HG02610 (cell line): ENCODE measurements around the gene CD48.

ENCODE experiments used
- ATAC-seq: cut with Tn5 transposase; IDR thresholded peaks from one replicate; pipeline ENCODE4 v1.9.1; 2021; ENCODE audit warnings: mild to moderate bottlenecking, moderate library complexity; ENCODE audit not compliant: unreplicated experiment

CD48 gene

GRCh38 chr1:160636547-160636946 lies 75.1 kb downstream of the CD48 start:
- no peak for ATAC-seq

DNA sequence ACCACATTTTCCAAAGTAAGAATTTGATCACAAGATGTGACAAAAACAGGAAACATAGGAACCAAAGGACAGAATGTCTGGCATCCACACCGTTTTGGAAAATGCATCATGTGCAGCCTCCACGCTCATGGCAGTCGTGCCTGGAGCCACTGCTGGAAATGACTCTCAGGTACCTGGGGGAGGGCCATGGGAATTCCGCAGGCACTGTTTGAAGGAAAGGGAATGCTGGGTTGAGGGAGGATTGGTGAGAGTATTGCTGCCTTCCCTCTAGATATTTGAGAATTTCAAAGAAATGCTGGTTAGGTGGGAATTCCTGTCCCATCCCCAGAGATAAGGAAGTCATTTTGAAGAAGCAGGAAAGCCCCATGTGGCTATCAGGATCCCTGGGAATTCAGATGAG lies 75.5 kb downstream of the CD48 start:
- ATAC-seq: no peak

GRCh38 chr1:160634543-160635491 lies 76.8 kb downstream of the CD48 start:
- no peak for ATAC-seq

- no peak for ATAC-seq
These were observed 78.2 kb downstream of the CD48 start for GRCh38 chr1:160633330-160633903.

- ATAC-seq: no peak
These were observed 79.5 kb downstream of the CD48 start for GRCh38 chr1:160631983-160632625.

- ATAC-seq: no peak
These were observed 80.8 kb downstream of the CD48 start for GRCh38 chr1:160630523-160631451.

- no peak for ATAC-seq
These were observed 82.1 kb downstream of the CD48 start for GRCh38 chr1:160629286-160630210.

DNA sequence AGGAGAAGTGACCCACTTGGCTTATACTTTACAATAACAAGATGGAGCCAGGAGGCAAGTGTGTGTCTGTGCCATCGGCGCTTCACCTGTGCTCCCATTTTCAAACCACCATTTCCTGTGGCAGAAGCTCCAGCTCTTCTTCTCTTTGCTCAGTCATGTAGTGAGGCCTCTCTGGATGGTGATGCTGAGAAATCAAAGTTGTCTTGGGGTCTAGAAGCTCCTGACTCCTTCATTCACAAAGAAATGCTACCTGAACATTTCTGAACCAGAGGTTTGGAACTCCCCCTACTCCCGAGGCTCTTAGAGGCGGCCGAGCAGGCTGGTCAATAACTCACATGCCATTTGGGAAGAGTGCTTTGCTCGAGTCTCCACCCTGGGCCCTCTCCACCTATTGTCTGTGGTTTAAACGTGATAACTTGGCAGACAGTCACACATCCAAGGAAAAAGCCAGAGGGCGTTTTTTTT lies 82.8 kb downstream of the CD48 start:
- no peak for ATAC-seq
